H1 (cell line): ENCODE data around the gene MARK4. TPM values are rescaled to one million over a fixed set of nuclear protein-coding genes. Genes with fewer than 3 reads are reported as not detected.

Experiments
- CTCF ChIA-PET: fragments of 300-600 bp; sonication (Branson Sonifier 250); formaldehyde crosslinking; loops from one replicate; lab custom pipeline; 2021; ENCODE audit not compliant: partially characterized antibody; lab: Charles Lee
- POLR2A ChIA-PET: fragments of 300-600 bp; sonication (Branson Sonifier 250); formaldehyde crosslinking; loops from one replicate; lab custom pipeline; 2021; ENCODE audit warnings: inconsistent platforms; ENCODE audit not compliant: partially characterized antibody; lab: Charles Lee
- DNase-seq, 2 experiments: peaks; one replicate each; pipeline versions ENCODE4 v3.0.0 to v3.0.0-alpha.2; 2010 to 2022; ENCODE audit warnings: low spot score in 2 of 2, low read depth in 1 of 2, mixed read lengths in 1 of 2
- FAIRE-seq: peaks from 2 replicates; lab custom pipeline; 2011; peaks lifted over from hg19 to GRCh38; lab: Jason Lieb, UNC
- H2AFZ ChIP-seq: 2 replicates; pipeline ENCODE4 v1.8.1; 2012; ENCODE audit warnings: low read length, inconsistent platforms
- H2AK5ac ChIP-seq: 2 replicates; pipeline ENCODE4 v1.6.1; 2013; ENCODE audit warnings: low read depth, low read length
- H2BK120ac ChIP-seq: replicated peaks from 2 replicates; pipeline ENCODE3; 2013; ENCODE audit warnings: low read depth, low read length, inconsistent platforms
- H2BK12ac ChIP-seq: 2 replicates; pipeline ENCODE4 v1.6.1; 2013; ENCODE audit warnings: low read depth, low read length
- H2BK15ac ChIP-seq: 2 replicates; pipeline ENCODE4 v1.6.1; 2013; ENCODE audit warnings: low read length
- H2BK20ac ChIP-seq: 2 replicates; pipeline ENCODE4 v1.6.1; 2013; ENCODE audit warnings: low read length
- H2BK5ac ChIP-seq: 2 replicates; pipeline ENCODE4 v1.6.1; 2013; ENCODE audit warnings: low read depth, low read length
- H3K14ac ChIP-seq: 2 replicates; pipeline ENCODE4 v1.6.1; 2013; ENCODE audit warnings: inconsistent platforms; ENCODE audit not compliant: insufficient read length
- H3K18ac ChIP-seq: 2 replicates; pipeline ENCODE4 v1.6.1; 2013; ENCODE audit warnings: low read length; ENCODE audit errors: extremely low read depth
- H3K23ac ChIP-seq: 2 replicates; pipeline ENCODE4 v1.6.1; 2013; ENCODE audit warnings: inconsistent platforms; ENCODE audit not compliant: insufficient read length
- H3K23me2 ChIP-seq: 2 replicates; pipeline ENCODE4 v1.6.1; 2013; ENCODE audit warnings: low read depth, low read length
- H3K27ac ChIP-seq: 2 replicates; pipeline ENCODE4 v1.6.1; 2011; ENCODE audit warnings: low read depth, low read length, inconsistent platforms
- H3K27me3 ChIP-seq, 4 experiments: replicated peaks in 1 of 4; 1 replicate in 1 of 4; 2 replicates in 3 of 4; pipeline versions ENCODE4 v1.6.1 to v1.8.1; 2011 to 2013; ENCODE audit warnings: low read length in 3 of 4, mild to moderate bottlenecking in 3 of 4, inconsistent platforms in 2 of 4, mixed read lengths in 2 of 4, moderate library complexity in 1 of 4; ENCODE audit not compliant: control insufficient read depth in 3 of 4, insufficient read depth in 3 of 4; ENCODE audit errors: extremely low read depth in 1 of 4
- H3K36me3 ChIP-seq, 4 experiments: 2 replicates each; pipeline versions ENCODE4 v1.6.1 to v1.8.1; 2011 to 2013; ENCODE audit warnings: mild to moderate bottlenecking in 4 of 4, low read length in 3 of 4, moderate library complexity in 2 of 4, control low read depth in 1 of 4, inconsistent platforms in 1 of 4; ENCODE audit not compliant: insufficient read depth in 4 of 4, control insufficient read depth in 2 of 4
- H3K4ac ChIP-seq: replicated peaks from 2 replicates; pipeline ENCODE3; 2013; ENCODE audit warnings: low read length, low read depth, mixed read lengths, inconsistent platforms; ENCODE audit not compliant: insufficient read length
- H3K4me1 ChIP-seq, 4 experiments: replicated peaks in 1 of 4; 1 replicate in 1 of 4; 2 replicates in 3 of 4; pipeline versions ENCODE4 v1.6.1 to v1.8.1; 2011 to 2013; ENCODE audit warnings: low read length in 3 of 4, inconsistent platforms in 2 of 4, mixed read lengths in 1 of 4; ENCODE audit not compliant: insufficient read depth in 4 of 4, control insufficient read depth in 3 of 4
- H3K4me2 ChIP-seq, 2 experiments: 2 replicates each; pipeline versions ENCODE4 v1.6.1 to v1.8.1; 2011 to 2013; ENCODE audit warnings: low read depth in 2 of 2, low read length in 2 of 2, control low read depth in 1 of 2, inconsistent platforms in 1 of 2, mild to moderate bottlenecking in 1 of 2; ENCODE audit not compliant: insufficient read depth in 1 of 2
- H3K4me3 ChIP-seq, 4 experiments: fragments of 200-600, 300-600 bp in 1 of 4; sonication (generic), shearing (Covaris generic), sonication (Bioruptor Twin) in 1 of 4; 2 replicates each; pipeline versions ENCODE4 v1.5.1 to v1.8.1; 2011 to 2016; ENCODE audit warnings: low read length in 4 of 4, low read depth in 3 of 4, control low read depth in 2 of 4, inconsistent platforms in 2 of 4, mild to moderate bottlenecking in 2 of 4, mixed read lengths in 1 of 4, moderate library complexity in 1 of 4; ENCODE audit not compliant: insufficient read depth in 2 of 4; ENCODE audit errors: extremely low read depth in 1 of 4
- H3K56ac ChIP-seq: replicated peaks from 2 replicates; pipeline ENCODE3; 2013; ENCODE audit warnings: low read depth, mild to moderate bottlenecking, mixed read lengths, low read length, inconsistent platforms; ENCODE audit not compliant: insufficient read length
- H3K79me1 ChIP-seq: 2 replicates; pipeline ENCODE4 v1.6.1; 2013; ENCODE audit warnings: low read depth, low read length, control low read depth
- H3K79me2 ChIP-seq, 2 experiments: 2 replicates each; pipeline versions ENCODE4 v1.6.1 to v1.8.1; 2012 to 2013; ENCODE audit warnings: low read length in 2 of 2, mild to moderate bottlenecking in 2 of 2, inconsistent platforms in 1 of 2; ENCODE audit not compliant: insufficient read depth in 2 of 2, control insufficient read depth in 1 of 2
- H3K9ac ChIP-seq, 4 experiments: replicated peaks in 1 of 4; 1 replicate in 1 of 4; 2 replicates in 3 of 4; pipeline versions ENCODE4 v1.6.1 to v1.8.1; 2011 to 2013; ENCODE audit warnings: low read depth in 3 of 4, low read length in 3 of 4, control low read depth in 2 of 4, mild to moderate bottlenecking in 2 of 4, moderate library complexity in 2 of 4, inconsistent platforms in 1 of 4; ENCODE audit errors: extremely low read depth in 1 of 4
- H3K9me3 ChIP-seq, 2 experiments: 2 replicates each; pipeline versions ENCODE4 v1.6.1 to v1.8.1; 2012 to 2013; ENCODE audit warnings: mild to moderate bottlenecking in 2 of 2, moderate library complexity in 2 of 2, control low read depth in 1 of 2, inconsistent platforms in 1 of 2, low read depth in 1 of 2, low read length in 1 of 2, mixed read lengths in 1 of 2; ENCODE audit not compliant: insufficient read depth in 2 of 2
- H4K20me1 ChIP-seq, 2 experiments: replicated peaks in 1 of 2; 2 replicates each; pipeline versions ENCODE3 to v1.8.1; 2011 to 2013; ENCODE audit warnings: inconsistent platforms in 2 of 2, low read length in 2 of 2, mild to moderate bottlenecking in 1 of 2; ENCODE audit not compliant: insufficient read depth in 2 of 2, control insufficient read depth in 1 of 2
- H4K5ac ChIP-seq: 2 replicates; pipeline ENCODE4 v1.6.1; 2013; ENCODE audit warnings: low read length, low read depth, mixed read lengths, inconsistent platforms; ENCODE audit not compliant: insufficient read length
- H4K8ac ChIP-seq: 2 replicates; pipeline ENCODE4 v1.8.0; 2013; ENCODE audit warnings: mild to moderate bottlenecking, moderate library complexity, low read length, inconsistent platforms; ENCODE audit not compliant: insufficient read depth; ENCODE audit errors: extremely low read depth
- H4K91ac ChIP-seq: replicated peaks from 2 replicates; pipeline ENCODE3; 2013; ENCODE audit warnings: low read length, mixed read lengths, inconsistent platforms; ENCODE audit not compliant: insufficient read length
- BACH1 ChIP-seq: IDR thresholded peaks from 2 replicates; pipeline ENCODE4 v1.6.1; 2012; ENCODE audit warnings: low read length, improper control_type of control experiment
- CHD1 ChIP-seq: IDR thresholded peaks from 2 replicates; pipeline ENCODE4 v1.6.1; 2012; ENCODE audit warnings: low read depth, low read length, improper control_type of control experiment
- GTF2F1 ChIP-seq: IDR thresholded peaks from 2 replicates; pipeline ENCODE4 v1.6.1; 2012; ENCODE audit warnings: low read depth, low read length, improper control_type of control experiment, borderline replicate concordance
- SIN3A ChIP-seq, 2 experiments: IDR thresholded peaks in 1 of 2; conservative IDR thresholded peaks in 1 of 2; 2 replicates each; pipeline ENCODE4 v1.6.1; 2011 to 2012; ENCODE audit warnings: low read length in 2 of 2, improper control_type of control experiment in 1 of 2, low read depth in 1 of 2, mild to moderate bottlenecking in 1 of 2
- WGBS, 2 experiments: shearing (Covaris generic) in 1 of 2; methylation state at CpG; one replicate each; pipeline versions ENCODE4 v1.1.6 to v1.1.7; 2013 to 2015; ENCODE audit warnings: low lambda C conversion rate in 2 of 2, mixed read lengths in 2 of 2, inconsistent platforms in 1 of 2, low coverage in 1 of 2, missing lambda C conversion rate in 1 of 2; ENCODE audit not compliant: insufficient replicate concordance in 2 of 2, insufficient coverage in 1 of 2, insufficient read length in 1 of 2; ENCODE audit errors: extremely low coverage in 1 of 2, missing lambda C conversion rate in 1 of 2; 5-methylcytosine and 5-hydroxymethylcytosine counted together
- polyA plus RNA-seq, 7 experiments: library from polyadenylated mRNA; depleted of rRNA in 3 of 7; stranded (reverse) in 5 of 7; unstranded in 2 of 7; fragments of >200 nt in 5 of 7; fragments of 200-250 nt in 2 of 7; gene quantifications; 1 replicate in 5 of 7; 2 replicates in 1 of 7; 4 replicates in 1 of 7; pipeline versions ENCODE4 v1.2.1 to v1.2.3, GENCODE V29; 2011 to 2013; ENCODE audit warnings: missing spikeins in 2 of 7, mixed read lengths in 2 of 7
- total RNA-seq: library from RNA; stranded (reverse); fragmentation: NEBNext Ultra II Directional; extraction: Animal tissue kit (Norgen Biotek cat#: 25700); gene quantifications from 2 replicates; pipeline ENCODE4 v1.2.1, GENCODE V29; 2021

The MARK4 gene
- total and polyA plus RNA-seq, 2 of the 8 experiments (the other 6 are each of a cell fraction or from before 2014, with no cell fraction given): 12.3 to 49.8 TPM

DNA sequence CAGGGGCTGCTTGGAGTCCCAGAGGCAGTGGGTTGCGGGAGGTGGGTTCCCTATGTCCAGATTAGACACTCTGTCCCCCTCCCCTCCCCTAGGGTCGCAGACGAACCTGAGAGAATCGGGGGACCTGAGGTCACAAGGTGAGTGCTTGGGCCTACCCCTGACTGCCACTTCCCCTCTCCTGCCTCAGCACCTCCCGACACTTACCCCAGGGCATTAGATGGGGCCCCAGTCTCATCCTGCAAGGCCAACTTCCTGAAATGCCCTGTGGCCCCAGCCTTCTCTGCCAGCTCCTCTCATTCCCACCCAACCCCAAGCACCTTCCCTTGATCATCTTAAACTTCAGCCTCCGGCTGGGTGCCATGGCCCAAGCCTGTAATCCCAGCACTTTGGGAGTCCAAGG lies 48.6 kb downstream of the MARK4 start:
- H4K5ac ChIP-seq: no peak overlapping the region
- H3K27me3 ChIP-seq: peaks cover 0 to 9% (median 4%) of the 10 kb centered on the region in 4 experiments; a peak in 1 of 7 replicates
- no peaks in the 10 kb centered on the region for H3K79me1 ChIP-seq
- H3K23ac ChIP-seq: no peak overlapping the region
- FAIRE-seq (no peak), DNase-seq (no peak)
- no peak overlapping the region for H3K14ac ChIP-seq
- ChIA-PET CTCF (interaction anchor here (1.2 to 1.5 kb wide), 2 partner anchors 8 to 99 kb away, joined by 3 to 7 read pairs; no protein-coding TSS in a partner anchor), POLR2A (no interaction called here)
- no peak overlapping the region for H4K8ac ChIP-seq
- no peaks in the 10 kb centered on the region; the same call in 1 of the 2 replicates for H3K23me2 ChIP-seq
- H2AK5ac ChIP-seq: no peak overlapping the region
- no peak overlapping the region for H3K9ac ChIP-seq
- H3K4me3 ChIP-seq: no peak overlapping the region
- H2BK20ac ChIP-seq: no peak overlapping the region
- no peak overlapping the region for H3K27ac ChIP-seq
- no peak overlapping the region for H3K18ac ChIP-seq
- no peak overlapping the region for H2BK5ac ChIP-seq
- no peak overlapping the region for H2BK15ac ChIP-seq
- no peaks in the 10 kb centered on the region for H3K9me3 ChIP-seq
- H2AFZ ChIP-seq: no peak overlapping the region
- 100% methylated on average over 6 of the region's 6 CpGs; no CpG with 5 or more reads in 1 of the 2 experiments for WGBS, 2 experiments
- no peaks in the 10 kb centered on the region for H3K4me1 ChIP-seq
- no peaks in the 10 kb centered on the region for H3K79me2 ChIP-seq
- H3K4ac ChIP-seq: no peak overlapping the region
- no peak overlapping the region for H3K56ac ChIP-seq
- H3K4me2 ChIP-seq: no peak overlapping the region
- no peak for TF ChIP-seq SIN3A (conservative IDR thresholded peaks at IDR 0.05 in 1 of 2, IDR thresholded peaks at IDR 0.05 in 1 of 2; ENCODE audit: low read depth in 1 of 2, low read length in 2 of 2)
- TF ChIP-seq CHD1: no peak
- no peak for TF ChIP-seq BACH1
- no peak for TF ChIP-seq GTF2F1
- peaks cover 0 to 4% (median 0%) of the 10 kb centered on the region in 4 experiments; a peak in 4 of 8 replicates for H3K36me3 ChIP-seq
- no peak overlapping the region for H2BK12ac ChIP-seq
- peaks cover 0 to 2% of the 10 kb centered on the region in 2 experiments for H4K20me1 ChIP-seq
- H4K91ac ChIP-seq: no peak overlapping the region
- no peak overlapping the region for H2BK120ac ChIP-seq
